Measurements from ENCODE around the gene DLGAP3. TPM values are rescaled to one million over a fixed set of nuclear protein-coding genes. Genes with fewer than 3 reads are reported as not detected.
A peak's percentile ranks its signal among the peaks of the same experiment; 100 is the strongest.

The DLGAP3 gene
- total and polyA plus RNA-seq, 2 of the 13 experiments (the other 11 are each of a cell fraction or from before 2014, with no cell fraction given), result 0.03 to 0.04 TPM

DNA sequence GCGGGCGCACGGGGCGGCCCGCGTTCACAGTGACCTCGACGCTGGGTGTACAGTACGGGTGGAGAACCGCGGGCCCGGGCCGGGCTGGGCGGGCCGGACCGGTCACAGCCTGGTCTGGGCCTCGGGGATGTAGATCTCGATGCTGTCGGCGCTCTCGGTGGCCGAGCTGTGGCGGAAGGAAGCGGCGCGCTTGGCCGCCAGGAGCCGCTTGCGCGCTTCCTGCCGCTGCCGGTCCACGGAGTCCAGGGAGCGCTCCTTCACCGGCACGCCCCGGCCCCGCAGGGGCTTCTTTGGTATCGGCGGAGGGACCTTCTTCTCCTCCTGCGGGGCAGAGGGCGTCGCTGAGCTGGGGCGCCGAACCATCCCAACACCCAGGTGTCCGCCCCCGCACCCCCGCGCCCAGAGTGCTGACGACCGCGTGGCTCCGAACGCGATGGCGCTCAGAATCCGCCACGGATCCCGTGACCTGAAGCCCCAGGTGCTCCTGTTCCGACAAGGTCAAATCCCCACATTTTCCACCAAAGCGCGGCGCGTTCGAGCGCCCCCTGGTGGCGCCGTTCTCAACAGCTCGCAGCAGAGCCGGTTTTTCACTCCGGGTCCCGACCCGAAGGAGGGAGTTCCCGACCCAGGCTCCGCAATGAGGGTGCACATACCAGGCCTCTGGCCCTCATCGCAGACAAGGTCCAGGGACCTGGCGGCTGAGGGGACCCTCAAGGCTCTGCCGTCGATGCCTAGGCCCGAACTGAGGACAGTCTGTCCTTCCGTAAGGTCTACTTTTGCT, 63.3 kb downstream of the DLGAP3 start (continued):
- TF ChIP-seq LBX2 (CRISPR knock-in tag; IDR thresholded peaks at IDR 0.05; ENCODE audit: borderline replicate concordance) (no peak), THAP9 (CRISPR knock-in tag; IDR thresholded peaks at IDR 0.05; ENCODE audit: borderline replicate concordance) (no peak), SNAPC2 (CRISPR knock-in tag; IDR thresholded peaks at IDR 0.05) (no peak), MAF1 (CRISPR knock-in tag; IDR thresholded peaks at IDR 0.05; ENCODE audit: borderline replicate concordance) (no peak), ZNF432 (CRISPR knock-in tag; IDR thresholded peaks at IDR 0.05; ENCODE audit: borderline replicate concordance) (no peak), TBP (CRISPR knock-in tag; IDR thresholded peaks at IDR 0.05) (no peak), ZNF766 (CRISPR knock-in tag; IDR thresholded peaks at IDR 0.05; ENCODE audit: borderline replicate concordance) (no peak), ZNF292 (CRISPR knock-in tag; IDR thresholded peaks at IDR 0.05; ENCODE audit: borderline replicate concordance, low read depth) (no peak), RNF2 (conservative IDR thresholded peaks at IDR 0.05; ENCODE audit: low read depth) (no peak), BRCA1 (CRISPR knock-in tag; IDR thresholded peaks at IDR 0.05) (no peak), SRSF4 (IDR thresholded peaks at IDR 0.05; ENCODE audit: low read depth, low read length, poor library complexity, severe bottlenecking) (no peak), KAT7 (CRISPR knock-in tag; IDR thresholded peaks at IDR 0.05; ENCODE audit: borderline replicate concordance) (no peak), PRPF4 (IDR thresholded peaks at IDR 0.05; ENCODE audit: low read depth, low read length, poor library complexity, severe bottlenecking) (no peak), ZNF777 (CRISPR knock-in tag; IDR thresholded peaks at IDR 0.05) (no peak), PHF8 (CRISPR knock-in tag; IDR thresholded peaks at IDR 0.05) (peak; percentile 51)
- TF ChIP-seq, protein P1, sequence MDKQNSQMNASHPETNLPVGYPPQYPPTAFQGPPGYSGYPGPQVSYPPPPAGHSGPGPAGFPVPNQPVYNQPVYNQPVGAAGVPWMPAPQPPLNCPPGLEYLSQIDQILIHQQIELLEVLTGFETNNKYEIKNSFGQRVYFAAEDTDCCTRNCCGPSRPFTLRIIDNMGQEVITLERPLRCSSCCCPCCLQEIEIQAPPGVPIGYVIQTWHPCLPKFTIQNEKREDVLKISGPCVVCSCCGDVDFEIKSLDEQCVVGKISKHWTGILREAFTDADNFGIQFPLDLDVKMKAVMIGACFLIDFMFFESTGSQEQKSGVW (CRISPR knock-in tag; IDR thresholded peaks at IDR 0.05; ENCODE audit: borderline replicate concordance), result no peak
- TF ChIP-seq, protein P2, sequence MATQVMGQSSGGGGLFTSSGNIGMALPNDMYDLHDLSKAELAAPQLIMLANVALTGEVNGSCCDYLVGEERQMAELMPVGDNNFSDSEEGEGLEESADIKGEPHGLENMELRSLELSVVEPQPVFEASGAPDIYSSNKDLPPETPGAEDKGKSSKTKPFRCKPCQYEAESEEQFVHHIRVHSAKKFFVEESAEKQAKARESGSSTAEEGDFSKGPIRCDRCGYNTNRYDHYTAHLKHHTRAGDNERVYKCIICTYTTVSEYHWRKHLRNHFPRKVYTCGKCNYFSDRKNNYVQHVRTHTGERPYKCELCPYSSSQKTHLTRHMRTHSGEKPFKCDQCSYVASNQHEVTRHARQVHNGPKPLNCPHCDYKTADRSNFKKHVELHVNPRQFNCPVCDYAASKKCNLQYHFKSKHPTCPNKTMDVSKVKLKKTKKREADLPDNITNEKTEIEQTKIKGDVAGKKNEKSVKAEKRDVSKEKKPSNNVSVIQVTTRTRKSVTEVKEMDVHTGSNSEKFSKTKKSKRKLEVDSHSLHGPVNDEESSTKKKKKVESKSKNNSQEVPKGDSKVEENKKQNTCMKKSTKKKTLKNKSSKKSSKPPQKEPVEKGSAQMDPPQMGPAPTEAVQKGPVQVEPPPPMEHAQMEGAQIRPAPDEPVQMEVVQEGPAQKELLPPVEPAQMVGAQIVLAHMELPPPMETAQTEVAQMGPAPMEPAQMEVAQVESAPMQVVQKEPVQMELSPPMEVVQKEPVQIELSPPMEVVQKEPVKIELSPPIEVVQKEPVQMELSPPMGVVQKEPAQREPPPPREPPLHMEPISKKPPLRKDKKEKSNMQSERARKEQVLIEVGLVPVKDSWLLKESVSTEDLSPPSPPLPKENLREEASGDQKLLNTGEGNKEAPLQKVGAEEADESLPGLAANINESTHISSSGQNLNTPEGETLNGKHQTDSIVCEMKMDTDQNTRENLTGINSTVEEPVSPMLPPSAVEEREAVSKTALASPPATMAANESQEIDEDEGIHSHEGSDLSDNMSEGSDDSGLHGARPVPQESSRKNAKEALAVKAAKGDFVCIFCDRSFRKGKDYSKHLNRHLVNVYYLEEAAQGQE (IDR thresholded peaks at IDR 0.05; ENCODE audit: borderline replicate concordance in 1 of 2, low read depth in 1 of 2, low read length in 2 of 2), result no peak
- TF ChIP-seq, protein P3, sequence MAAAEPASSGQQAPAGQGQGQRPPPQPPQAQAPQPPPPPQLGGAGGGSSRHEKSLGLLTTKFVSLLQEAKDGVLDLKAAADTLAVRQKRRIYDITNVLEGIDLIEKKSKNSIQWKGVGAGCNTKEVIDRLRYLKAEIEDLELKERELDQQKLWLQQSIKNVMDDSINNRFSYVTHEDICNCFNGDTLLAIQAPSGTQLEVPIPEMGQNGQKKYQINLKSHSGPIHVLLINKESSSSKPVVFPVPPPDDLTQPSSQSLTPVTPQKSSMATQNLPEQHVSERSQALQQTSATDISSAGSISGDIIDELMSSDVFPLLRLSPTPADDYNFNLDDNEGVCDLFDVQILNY (CRISPR knock-in tag; conservative IDR thresholded peaks at IDR 0.05), result no peak

Data from HepG2 (cell line).